Measurements from ENCODE around the gene DEAF1.

DNA sequence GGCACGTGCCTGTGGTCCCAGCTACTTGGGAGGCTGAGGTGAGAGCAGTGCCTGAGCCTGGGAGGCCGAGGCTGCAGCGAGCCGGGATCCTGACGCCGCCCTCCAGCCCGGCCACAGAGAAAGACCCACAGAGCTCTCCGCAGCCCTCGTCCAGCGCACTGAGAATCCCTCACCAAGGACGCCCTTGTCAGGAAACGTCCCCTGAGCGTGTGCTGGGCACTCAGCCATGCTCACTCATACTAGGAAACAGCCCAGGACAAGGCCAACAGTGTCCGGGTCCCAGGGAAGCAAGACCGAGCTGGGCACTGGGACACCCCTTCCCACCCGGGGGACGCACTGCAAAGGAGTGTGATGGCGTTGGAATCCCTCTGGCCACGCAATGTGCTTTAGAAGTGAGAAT is 14.5 kb downstream of the DEAF1 start:
- TF ChIP-seq, protein P1, sequence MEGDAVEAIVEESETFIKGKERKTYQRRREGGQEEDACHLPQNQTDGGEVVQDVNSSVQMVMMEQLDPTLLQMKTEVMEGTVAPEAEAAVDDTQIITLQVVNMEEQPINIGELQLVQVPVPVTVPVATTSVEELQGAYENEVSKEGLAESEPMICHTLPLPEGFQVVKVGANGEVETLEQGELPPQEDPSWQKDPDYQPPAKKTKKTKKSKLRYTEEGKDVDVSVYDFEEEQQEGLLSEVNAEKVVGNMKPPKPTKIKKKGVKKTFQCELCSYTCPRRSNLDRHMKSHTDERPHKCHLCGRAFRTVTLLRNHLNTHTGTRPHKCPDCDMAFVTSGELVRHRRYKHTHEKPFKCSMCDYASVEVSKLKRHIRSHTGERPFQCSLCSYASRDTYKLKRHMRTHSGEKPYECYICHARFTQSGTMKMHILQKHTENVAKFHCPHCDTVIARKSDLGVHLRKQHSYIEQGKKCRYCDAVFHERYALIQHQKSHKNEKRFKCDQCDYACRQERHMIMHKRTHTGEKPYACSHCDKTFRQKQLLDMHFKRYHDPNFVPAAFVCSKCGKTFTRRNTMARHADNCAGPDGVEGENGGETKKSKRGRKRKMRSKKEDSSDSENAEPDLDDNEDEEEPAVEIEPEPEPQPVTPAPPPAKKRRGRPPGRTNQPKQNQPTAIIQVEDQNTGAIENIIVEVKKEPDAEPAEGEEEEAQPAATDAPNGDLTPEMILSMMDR (IDR thresholded peaks at IDR 0.05; ENCODE audit: insufficient read depth, low read depth, low read length): no peak
- TF ChIP-seq EZH2 (IDR thresholded peaks at IDR 0.05; ENCODE audit: insufficient read depth, low read length): no peak

All from astrocyte (in vitro differentiated cells and primary cell).